Stimulated activated CD8-positive, alpha-beta memory T cell treated with anti-CD3 and anti-CD28 coated beads, Interleukin-4, amount 100 ng/mL, for 48 hours (primary cell): Measurements from ENCODE around the gene MCHR1.

Experiments
- DNase-seq: peaks from one replicate; pipeline ENCODE4 v3.0.0-alpha.2; 2020

MCHR1 gene

GRCh38 chr22:40728731-40729189, 49.5 kb downstream of the MCHR1 start:
- peak; percentile 66 for DNase-seq

GRCh38 chr22:40729284-40729683, 50.0 kb downstream of the MCHR1 start:
- no peak for DNase-seq
